BJ (cell line): Measurements from ENCODE around the gene ETFA. TPM values are rescaled to one million over a fixed set of nuclear protein-coding genes. Genes with fewer than 3 reads are reported as not detected.

Experiments
- CTCF ChIA-PET: fragments of 350-600 bp; formaldehyde crosslinking; extraction: SDS; loops from one replicate; lab custom pipeline; 2021; ENCODE audit warnings: antibody characterized with exemption, inconsistent platforms; lab: Yijun Ruan, JAX
- POLR2A ChIA-PET: fragments of 300-600 bp; sonication (Branson Sonifier 250); formaldehyde crosslinking; extraction: SDS; loops from one replicate; lab custom pipeline; 2021; ENCODE audit warnings: antibody characterized with exemption; lab: Charles Lee
- DNase-seq: peaks from one replicate; pipeline ENCODE4 v3.0.0-alpha.2; 2011; ENCODE audit warnings: low read depth
- H3K27me3 ChIP-seq: 2 replicates; pipeline ENCODE4 v1.6.0; 2011; ENCODE audit warnings: low read length; ENCODE audit not compliant: control insufficient read depth, insufficient read depth
- H3K36me3 ChIP-seq: 2 replicates; pipeline ENCODE4 v1.5.1; 2011; ENCODE audit warnings: low read length; ENCODE audit not compliant: control insufficient read depth, insufficient read depth
- H3K4me3 ChIP-seq: 2 replicates; pipeline ENCODE4 v1.5.1; 2011; ENCODE audit warnings: low read depth, mild to moderate bottlenecking, control low read depth, low read length
- polyA plus RNA-seq: library from polyadenylated mRNA; depleted of rRNA; stranded (reverse); fragments of >200 nt; gene quantifications from 2 replicates; pipeline ENCODE4 v1.2.3, GENCODE V29; 2011
- TF ChIP-seq, protein P1 (sequence below): IDR thresholded peaks from 2 replicates; pipeline ENCODE4 v1.5.1; 2011; ENCODE audit warnings: low read depth, mild to moderate bottlenecking, control low read depth, inconsistent platforms, low read length, moderate library complexity; ENCODE audit not compliant: insufficient read depth

ETFA gene
- polyA plus RNA-seq, 1 experiment: 113 TPM

DNA sequence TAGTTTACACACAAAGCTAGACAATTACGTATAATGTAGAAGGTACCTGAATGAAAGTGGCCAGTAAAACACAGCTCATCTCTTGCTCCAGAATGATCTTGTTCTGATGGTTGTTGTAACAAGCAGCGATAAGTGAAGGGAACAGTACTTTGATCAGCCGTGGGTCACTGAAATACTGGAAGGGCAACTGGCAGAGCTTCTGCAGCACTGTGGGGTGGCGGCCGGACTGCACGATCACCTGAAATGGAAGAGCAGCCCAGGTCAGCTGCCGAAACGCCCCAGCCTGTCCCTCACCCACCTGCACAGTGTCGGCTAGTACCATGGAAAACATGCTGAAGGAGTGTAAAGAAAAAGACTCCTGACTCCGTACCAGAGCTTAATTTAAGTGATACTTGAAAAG is 42.6 kb upstream of the ETFA start:
- H3K36me3 ChIP-seq: no peaks in the 10 kb centered on the region
- POLR2A ChIA-PET: no interaction called here
- CTCF ChIA-PET: interaction anchor here (1.1 to 1.3 kb wide), 2 partner anchors 11 to 207 kb away, joined by 3 read pairs; no protein-coding TSS in a partner anchor
- no peak overlapping the region for H3K4me3 ChIP-seq
- no peak for DNase-seq
- no peaks in the 10 kb centered on the region for H3K27me3 ChIP-seq
- TF ChIP-seq, protein P1, sequence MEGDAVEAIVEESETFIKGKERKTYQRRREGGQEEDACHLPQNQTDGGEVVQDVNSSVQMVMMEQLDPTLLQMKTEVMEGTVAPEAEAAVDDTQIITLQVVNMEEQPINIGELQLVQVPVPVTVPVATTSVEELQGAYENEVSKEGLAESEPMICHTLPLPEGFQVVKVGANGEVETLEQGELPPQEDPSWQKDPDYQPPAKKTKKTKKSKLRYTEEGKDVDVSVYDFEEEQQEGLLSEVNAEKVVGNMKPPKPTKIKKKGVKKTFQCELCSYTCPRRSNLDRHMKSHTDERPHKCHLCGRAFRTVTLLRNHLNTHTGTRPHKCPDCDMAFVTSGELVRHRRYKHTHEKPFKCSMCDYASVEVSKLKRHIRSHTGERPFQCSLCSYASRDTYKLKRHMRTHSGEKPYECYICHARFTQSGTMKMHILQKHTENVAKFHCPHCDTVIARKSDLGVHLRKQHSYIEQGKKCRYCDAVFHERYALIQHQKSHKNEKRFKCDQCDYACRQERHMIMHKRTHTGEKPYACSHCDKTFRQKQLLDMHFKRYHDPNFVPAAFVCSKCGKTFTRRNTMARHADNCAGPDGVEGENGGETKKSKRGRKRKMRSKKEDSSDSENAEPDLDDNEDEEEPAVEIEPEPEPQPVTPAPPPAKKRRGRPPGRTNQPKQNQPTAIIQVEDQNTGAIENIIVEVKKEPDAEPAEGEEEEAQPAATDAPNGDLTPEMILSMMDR: no peak

DNA sequence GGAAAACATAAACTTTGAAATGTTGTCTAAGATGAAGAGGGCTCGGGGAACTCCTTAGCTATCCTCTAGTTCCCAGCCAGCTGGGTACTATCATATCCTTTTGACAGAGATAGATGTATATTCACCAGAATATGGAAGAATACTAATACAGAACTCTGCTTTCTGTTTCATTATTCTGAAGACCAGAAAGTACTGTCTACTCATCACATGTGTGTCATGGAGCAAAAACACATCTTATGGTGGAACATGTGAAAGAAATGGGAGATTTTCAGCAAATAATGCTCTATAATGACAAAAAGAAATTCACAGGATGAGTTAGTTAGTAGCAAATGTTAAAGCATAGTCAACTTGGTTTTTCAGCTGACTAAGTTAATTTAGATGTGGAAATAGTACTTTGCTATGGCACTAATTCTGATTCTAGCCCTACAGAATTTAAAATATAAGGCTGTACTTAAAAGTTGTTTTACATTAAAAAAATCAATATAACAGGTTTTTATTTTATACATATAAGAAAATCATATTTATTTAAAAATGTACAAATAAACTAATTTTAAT is 41.8 kb upstream of the ETFA start:
- Histone ChIP-seq H3K4me3 (no peak overlapping the region), H3K27me3 (no peaks in the 10 kb centered on the region), H3K36me3 (no peaks in the 10 kb centered on the region)
- ChIA-PET CTCF (interaction anchor here (1.3 kb wide), 1 partner anchor 12 kb away, joined by 3 read pairs; no protein-coding TSS in a partner anchor), POLR2A (no interaction called here)
- DNase-seq: no peak
- TF ChIP-seq, protein P1: no peak

DNA sequence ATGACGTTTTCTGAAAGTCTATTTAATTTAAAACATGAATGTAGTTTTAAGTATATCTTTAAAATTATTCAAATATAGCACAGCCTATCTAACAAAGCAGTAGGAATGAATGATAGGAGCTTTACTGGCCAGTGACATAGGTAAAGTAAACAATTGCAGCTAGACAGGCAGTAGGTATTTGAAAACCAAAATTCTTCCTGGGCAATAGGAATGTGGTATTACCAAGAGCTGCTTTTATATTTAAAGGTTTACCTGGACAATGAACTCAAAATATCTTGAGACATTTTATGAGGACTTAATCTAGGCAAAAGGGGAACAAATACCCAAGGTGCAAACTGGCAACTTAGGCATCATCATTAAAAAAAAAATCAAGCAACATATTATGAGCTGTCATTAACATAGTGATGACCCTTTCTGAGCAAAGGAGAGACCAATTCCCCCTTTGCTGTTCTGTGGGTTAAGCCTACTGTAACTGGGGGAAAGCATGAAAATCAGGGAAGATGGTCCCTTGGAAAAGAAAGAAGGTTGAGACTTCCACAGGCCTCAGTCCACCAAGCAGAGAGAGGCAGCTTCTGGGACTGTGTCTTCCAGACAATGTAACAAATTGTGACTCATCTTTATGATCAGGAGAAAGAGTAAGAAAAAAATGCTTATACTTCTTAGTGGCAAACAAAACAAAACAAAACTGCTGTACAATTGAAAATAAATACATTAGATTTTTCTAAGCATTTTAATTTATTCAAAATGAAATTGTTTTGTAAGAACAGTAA is 38.2 kb upstream of the ETFA start:
- POLR2A ChIA-PET: no interaction called here
- TF ChIP-seq, protein P1: no peak
- no peaks in the 10 kb centered on the region for H3K36me3 ChIP-seq
- CTCF ChIA-PET: interaction anchor here (0.6 to 1.4 kb wide), 5 partner anchors 199 to 1034 kb away, joined by 3 to 4 read pairs (median 3); no protein-coding TSS in a partner anchor
- no peaks in the 10 kb centered on the region for H3K27me3 ChIP-seq
- H3K4me3 ChIP-seq: no peak overlapping the region
- DNase-seq: no peak

DNA sequence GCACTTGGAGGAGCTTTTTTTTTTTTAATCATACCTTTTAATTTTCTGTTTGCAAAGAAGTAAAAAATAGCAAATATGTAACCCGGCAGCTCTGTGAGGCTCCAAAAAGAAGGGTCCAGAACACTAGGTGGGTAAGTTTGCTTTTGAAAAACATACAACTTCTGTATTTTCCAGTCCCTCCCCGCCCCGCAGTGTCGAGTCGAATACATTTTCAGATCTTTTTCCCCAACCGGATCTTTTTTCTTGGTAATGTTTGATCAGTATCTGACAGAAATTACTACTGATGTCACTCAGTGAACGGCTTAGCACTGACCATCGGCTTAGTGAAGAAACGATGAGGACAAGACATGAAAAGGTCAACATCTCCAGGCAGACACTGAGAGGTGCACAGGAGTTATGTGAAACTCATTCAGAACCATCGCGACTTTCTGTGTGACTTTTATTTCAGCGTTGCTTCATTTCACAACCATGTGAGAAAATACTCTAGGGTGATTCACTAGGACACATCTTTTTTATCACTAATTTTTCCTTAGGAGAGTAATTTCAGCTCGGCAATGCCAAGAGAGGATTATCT is 36.3 kb upstream of the ETFA start:
- no peaks in the 10 kb centered on the region for H3K27me3 ChIP-seq
- DNase-seq: no peak
- POLR2A ChIA-PET: interaction anchor here (1.2 kb wide), 1 partner anchor 11 kb away, joined by 3 read pairs; the partner anchor contains the start of gene ISL2
- no peaks in the 10 kb centered on the region for H3K36me3 ChIP-seq
- CTCF ChIA-PET: interaction anchor here (1.0 to 2.5 kb wide), 5 partner anchors 9 to 519 kb away, joined by 3 to 9 read pairs (median 3); partner anchors contain the start of gene ISL2
- TF ChIP-seq, protein P1: no peak
- peak overlapping the region; percentile 47 for H3K4me3 ChIP-seq
